Esophagus muscularis mucosa (tissue), 4 donors: ENCODE measurements around the gene OTOGL.

Experiments
- EP300 ChIP-seq: sonication (generic); formaldehyde crosslinking; IDR thresholded peaks from one replicate; pipeline ENCODE4 v1.6.1; 2017; ENCODE audit warnings: antibody characterized with exemption
- POLR2A ChIP-seq: fragments of 450-650 bp; IDR thresholded peaks from one replicate; pipeline ENCODE4 v1.6.1; 2017; ENCODE audit warnings: antibody characterized with exemption, moderate library complexity, mild to moderate bottlenecking, low read depth
- POLR2AphosphoS5 ChIP-seq, 2 donors: sonication (generic); formaldehyde crosslinking; IDR thresholded peaks; one replicate each; pipeline ENCODE4 v1.6.1; 2017; ENCODE audit warnings: antibody characterized with exemption in 2 of 2
- TF ChIP-seq, protein P1 (sequence below), 3 experiments: fragments of 200-600 bp in 2 of 3; fragments of 450-650 bp in 1 of 3; sonication (generic) in 2 of 3; IDR thresholded peaks; one replicate each; pipeline ENCODE4 v1.5.1; 2017 to 2019; ENCODE audit warnings: antibody characterized with exemption in 3 of 3, mild to moderate bottlenecking in 2 of 3, moderate library complexity in 1 of 3

DNA sequence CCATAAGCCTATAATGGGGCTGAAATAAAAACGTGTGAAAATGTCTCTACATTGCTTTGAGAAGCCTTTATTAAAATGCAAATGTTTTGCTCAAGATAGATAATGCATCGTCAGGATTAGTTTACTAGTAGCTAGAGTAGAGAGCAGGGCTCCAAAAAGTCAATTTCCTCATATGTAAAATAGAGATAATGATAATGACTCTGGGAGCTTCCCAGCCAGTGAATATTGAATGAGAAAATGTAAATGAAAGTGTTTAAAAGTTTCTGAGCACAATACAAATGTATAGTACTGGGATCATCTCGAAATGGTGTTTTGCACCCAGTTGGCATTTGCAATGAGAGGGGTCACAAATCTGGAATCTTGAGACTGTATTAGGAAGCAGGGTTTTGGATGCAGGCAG, 135.3 kb downstream of the OTOGL start:
- TF ChIP-seq, protein P1, sequence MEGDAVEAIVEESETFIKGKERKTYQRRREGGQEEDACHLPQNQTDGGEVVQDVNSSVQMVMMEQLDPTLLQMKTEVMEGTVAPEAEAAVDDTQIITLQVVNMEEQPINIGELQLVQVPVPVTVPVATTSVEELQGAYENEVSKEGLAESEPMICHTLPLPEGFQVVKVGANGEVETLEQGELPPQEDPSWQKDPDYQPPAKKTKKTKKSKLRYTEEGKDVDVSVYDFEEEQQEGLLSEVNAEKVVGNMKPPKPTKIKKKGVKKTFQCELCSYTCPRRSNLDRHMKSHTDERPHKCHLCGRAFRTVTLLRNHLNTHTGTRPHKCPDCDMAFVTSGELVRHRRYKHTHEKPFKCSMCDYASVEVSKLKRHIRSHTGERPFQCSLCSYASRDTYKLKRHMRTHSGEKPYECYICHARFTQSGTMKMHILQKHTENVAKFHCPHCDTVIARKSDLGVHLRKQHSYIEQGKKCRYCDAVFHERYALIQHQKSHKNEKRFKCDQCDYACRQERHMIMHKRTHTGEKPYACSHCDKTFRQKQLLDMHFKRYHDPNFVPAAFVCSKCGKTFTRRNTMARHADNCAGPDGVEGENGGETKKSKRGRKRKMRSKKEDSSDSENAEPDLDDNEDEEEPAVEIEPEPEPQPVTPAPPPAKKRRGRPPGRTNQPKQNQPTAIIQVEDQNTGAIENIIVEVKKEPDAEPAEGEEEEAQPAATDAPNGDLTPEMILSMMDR (IDR thresholded peaks at IDR 0.05): no peak
- TF ChIP-seq POLR2A: no peak
- no peak for TF ChIP-seq POLR2AphosphoS5 (IDR thresholded peaks at IDR 0.05)
- TF ChIP-seq EP300: no peak
